GM12875 (cell line): ENCODE data around the gene SRM.

ENCODE experiments used
- H3K4me3 ChIP-seq: one replicate; pipeline ENCODE4 v1.5.1; 2011; ENCODE audit warnings: low read depth, low read length, control low read depth
- TF ChIP-seq, protein P1 (sequence below): IDR thresholded peaks from 2 replicates; pipeline ENCODE4 v1.5.1; 2011; ENCODE audit warnings: low read depth, mild to moderate bottlenecking, control low read depth, inconsistent platforms, low read length, moderate library complexity, borderline replicate concordance; ENCODE audit not compliant: insufficient read depth

The SRM gene

DNA sequence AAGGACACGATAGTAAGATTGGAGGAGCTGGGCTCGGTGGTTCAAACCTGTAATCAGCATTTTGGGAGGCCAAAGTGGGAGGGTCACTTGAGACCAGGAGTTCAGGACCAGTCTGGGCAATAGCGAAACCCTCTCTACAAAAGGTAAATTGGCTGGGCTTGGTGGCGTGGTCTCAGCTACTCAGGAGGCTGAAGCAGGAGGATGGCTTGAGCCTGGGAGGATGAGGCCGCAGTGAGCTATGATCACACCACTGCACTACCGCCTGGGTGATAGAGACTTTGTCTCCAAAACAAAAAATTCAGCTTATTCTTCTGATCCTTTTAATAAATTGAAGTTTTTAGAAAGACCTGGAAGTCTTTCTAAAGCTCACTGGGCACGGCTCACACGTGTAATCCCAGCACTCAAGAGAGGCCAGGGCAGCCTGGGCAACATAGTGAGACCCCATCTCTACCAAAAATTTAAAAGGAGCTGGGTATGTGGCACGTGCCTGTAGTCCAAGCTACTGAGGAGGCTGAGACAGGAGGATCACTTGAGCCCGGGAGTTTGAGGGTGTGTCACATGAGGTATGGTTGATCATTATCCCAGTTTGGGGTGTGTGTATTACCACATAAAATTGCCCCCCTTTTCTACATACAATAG is 28.1 kb downstream of the SRM start:
- TF ChIP-seq, protein P1, sequence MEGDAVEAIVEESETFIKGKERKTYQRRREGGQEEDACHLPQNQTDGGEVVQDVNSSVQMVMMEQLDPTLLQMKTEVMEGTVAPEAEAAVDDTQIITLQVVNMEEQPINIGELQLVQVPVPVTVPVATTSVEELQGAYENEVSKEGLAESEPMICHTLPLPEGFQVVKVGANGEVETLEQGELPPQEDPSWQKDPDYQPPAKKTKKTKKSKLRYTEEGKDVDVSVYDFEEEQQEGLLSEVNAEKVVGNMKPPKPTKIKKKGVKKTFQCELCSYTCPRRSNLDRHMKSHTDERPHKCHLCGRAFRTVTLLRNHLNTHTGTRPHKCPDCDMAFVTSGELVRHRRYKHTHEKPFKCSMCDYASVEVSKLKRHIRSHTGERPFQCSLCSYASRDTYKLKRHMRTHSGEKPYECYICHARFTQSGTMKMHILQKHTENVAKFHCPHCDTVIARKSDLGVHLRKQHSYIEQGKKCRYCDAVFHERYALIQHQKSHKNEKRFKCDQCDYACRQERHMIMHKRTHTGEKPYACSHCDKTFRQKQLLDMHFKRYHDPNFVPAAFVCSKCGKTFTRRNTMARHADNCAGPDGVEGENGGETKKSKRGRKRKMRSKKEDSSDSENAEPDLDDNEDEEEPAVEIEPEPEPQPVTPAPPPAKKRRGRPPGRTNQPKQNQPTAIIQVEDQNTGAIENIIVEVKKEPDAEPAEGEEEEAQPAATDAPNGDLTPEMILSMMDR = no peak

DNA sequence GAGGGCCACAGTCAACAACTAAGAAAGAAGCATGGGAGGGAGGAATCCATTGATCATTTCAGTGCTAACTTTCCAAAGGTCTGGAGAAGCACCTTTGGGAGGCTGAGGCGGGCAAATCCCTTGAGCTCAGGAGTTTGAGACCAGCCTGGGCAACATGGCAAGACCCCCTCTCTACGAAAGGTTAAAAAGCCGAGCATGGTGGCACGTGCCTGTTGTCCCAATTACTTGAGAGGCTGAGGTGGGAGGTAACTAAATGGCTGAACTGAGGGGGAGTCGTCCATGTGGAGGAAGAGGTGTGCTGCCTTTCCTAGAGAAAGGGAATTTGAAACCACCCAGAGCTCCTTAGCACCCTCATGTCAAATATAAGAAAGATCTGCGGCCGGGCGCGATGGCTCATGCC is 29.0 kb downstream of the SRM start:
- no peak overlapping the region for H3K4me3 ChIP-seq
- TF ChIP-seq, protein P1 = no peak

More for the DNA sequence above, 28.1 kb downstream of the SRM start:
- no peak overlapping the region for H3K4me3 ChIP-seq

DNA sequence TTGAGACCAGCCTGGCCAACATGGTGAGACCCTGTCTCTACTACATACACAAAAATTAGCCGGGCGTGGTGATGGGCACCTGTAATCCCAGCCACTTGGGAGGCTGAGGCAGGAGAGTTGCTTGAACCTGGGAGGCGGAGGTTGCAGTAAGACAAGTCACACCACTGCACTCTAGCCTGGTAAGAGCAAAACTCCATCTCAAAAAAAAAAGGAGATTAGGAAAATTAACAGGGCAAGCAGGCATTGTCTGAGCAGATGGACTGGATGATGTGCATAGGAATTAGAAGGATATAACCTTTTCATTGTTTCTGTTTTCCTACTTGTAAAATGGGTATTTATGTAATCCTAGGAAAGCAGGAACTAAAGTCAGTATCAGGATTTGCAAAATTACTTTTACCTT is 31.8 kb downstream of the SRM start:
- TF ChIP-seq, protein P1 = no peak
- no peak overlapping the region for H3K4me3 ChIP-seq

DNA sequence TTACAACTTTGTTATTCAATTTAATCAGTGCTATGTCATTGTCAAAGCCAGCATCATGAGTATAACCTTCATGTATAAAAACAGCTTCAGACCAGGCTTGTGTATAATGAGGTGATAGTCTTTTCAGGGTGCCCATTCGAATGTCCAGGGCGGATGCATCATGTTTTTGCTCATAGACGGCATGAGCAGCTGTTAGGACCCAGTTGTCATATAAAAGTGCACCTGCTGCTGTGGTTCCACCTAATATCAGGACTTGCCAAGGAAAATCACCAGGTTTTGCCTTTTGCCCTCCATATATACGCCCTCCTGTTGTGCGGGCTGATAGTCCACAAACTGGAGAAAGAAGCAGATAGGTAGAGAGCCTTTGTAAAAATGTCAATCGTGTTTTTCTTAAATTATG is 32.5 kb downstream of the SRM start:
- TF ChIP-seq, protein P1 = no peak

DNA sequence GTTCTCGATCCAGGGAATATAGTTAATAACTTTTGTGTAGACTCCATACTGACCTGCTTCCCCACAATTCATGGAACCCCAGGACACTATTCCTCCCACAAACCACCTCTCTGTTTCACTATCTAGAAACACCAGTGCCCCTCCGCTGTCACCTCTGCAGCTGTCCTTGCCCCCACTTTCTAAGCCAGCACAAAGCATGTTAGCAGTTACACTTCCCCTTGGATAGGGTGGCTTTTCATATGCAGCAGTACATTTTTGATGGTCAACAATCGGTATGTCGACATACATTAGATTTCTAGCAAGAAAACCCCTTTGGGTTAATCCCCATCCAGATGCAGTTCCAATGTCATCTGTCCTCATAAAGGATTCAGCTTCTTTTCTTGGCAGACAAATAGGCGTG is 32.9 kb downstream of the SRM start:
- TF ChIP-seq, protein P1 = no peak

More for the DNA sequence above, 32.5 kb downstream of the SRM start:
- H3K4me3 ChIP-seq = no peak overlapping the region

DNA sequence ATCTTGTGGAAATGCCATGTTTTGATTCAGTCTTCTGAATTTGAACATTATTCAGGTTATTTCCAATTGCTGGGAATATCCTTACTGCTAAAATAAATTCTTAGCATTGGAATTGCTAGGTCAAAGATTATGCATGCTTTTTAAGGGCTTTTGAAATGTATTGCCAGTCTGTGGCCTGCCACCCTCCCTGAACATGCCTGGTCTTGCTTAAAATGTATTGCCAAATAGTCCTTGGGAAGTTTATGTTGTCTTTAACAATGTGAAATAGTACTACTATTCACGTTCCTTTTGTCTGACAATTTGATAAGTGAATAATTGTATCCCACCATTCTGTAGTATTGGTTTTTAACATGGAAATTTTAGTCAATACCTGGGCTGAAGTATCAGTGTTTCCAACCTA is 33.8 kb downstream of the SRM start:
- H3K4me3 ChIP-seq = no peak overlapping the region
- TF ChIP-seq, protein P1 = no peak

More for the DNA sequence above, 32.9 kb downstream of the SRM start:
- no peak overlapping the region for H3K4me3 ChIP-seq

DNA sequence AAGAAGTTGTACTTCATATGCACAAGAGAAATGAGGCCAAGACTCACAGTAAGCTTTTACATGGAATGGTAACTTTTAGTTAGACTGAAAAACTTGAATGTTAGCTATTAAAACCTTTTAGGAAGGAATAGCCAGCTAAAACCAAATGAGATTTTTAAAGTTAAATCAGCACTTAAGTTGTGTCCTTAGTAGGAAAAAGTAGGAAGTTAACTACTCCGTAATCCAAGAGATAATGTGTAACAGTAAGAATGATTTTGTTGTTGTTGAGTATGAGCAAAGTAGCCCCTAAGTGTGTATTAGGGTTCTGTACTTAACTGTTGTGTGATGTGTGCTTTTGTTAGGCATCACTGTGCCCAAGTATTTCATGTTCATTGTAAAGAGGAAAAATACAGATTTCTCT is 34.2 kb downstream of the SRM start:
- no peak overlapping the region for H3K4me3 ChIP-seq

More for the DNA sequence above, 34.2 kb downstream of the SRM start:
- TF ChIP-seq, protein P1 = no peak
